ENCODE measurements around the gene FBH1.
"Not testable (repeated sequence)": the region's sequence is repeated elsewhere in the genome, so short reads cannot be mapped to it uniquely, and the experiment has no call there.

FBH1 gene

DNA sequence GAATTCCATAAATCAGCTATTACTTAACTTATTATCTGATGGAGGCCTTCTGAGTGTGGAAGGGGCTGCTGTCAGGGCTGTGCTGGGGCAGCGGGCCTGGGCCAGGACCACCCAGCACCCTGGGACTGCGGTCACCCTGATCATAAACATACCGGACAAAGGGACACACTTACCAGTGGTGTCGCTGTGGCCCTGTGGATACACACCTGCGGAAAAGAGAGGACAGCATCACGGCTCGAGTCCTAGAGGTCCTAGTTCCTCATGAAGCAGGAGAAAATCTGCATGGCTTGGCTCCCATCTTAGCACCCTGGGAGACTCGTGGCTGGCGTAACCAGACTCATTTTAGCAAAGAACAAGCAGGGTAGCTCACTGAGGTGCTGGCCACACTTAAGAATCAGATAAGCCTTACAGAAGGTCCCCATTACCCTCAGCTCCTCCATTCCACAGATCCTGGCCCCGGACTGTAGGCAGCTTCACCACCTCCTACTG is 69.6 kb downstream of the FBH1 start:
- H3K27ac ChIP-seq (ENCODE audit: low read depth, low read length, poor library complexity, severe bottlenecking), result no peak overlapping the region

DNA sequence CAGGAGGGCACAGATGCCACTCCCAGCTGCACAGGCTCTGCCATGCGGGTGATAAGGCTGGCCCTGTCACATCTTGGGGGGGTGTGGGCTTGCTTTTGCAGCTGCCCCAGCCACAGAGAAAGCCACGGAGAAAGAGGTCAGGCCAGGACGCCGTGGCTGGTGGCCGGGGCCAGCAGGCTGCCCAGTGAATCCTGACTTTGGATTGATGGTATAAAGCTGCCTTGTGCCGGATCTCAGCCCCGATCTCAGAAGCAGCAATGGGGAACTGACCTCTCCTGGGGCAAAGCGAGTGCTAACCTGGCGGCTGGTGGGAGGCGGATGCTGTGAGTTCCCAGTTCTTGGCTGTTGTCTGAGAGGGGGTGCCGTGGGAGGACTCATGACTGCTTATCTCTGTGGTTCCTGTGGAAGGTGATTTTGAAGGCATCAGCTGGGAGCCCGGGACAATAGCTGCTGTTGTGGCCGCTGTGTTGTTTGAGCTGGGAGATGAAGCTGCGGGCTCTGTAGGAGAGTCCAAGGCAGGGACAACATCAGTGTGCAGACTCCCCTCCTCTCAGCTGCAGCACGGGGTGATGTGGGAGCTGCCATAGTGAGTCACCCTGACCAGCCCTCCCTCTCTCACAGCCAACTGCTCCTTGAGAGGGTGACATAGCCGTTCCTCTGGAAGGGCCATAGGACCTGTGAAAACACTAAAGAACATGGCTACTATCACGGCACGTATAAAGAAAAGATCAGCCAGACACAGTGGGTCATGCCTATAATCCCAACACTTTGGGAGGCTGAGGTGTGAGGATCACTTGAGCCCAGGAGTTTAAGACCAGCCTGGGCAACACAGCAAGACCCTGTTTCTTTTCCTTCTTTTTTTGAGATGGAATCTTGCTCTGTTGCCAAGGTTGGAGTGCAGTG is 70.3 kb downstream of the FBH1 start:
- TF ChIP-seq, protein P1, sequence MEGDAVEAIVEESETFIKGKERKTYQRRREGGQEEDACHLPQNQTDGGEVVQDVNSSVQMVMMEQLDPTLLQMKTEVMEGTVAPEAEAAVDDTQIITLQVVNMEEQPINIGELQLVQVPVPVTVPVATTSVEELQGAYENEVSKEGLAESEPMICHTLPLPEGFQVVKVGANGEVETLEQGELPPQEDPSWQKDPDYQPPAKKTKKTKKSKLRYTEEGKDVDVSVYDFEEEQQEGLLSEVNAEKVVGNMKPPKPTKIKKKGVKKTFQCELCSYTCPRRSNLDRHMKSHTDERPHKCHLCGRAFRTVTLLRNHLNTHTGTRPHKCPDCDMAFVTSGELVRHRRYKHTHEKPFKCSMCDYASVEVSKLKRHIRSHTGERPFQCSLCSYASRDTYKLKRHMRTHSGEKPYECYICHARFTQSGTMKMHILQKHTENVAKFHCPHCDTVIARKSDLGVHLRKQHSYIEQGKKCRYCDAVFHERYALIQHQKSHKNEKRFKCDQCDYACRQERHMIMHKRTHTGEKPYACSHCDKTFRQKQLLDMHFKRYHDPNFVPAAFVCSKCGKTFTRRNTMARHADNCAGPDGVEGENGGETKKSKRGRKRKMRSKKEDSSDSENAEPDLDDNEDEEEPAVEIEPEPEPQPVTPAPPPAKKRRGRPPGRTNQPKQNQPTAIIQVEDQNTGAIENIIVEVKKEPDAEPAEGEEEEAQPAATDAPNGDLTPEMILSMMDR (IDR thresholded peaks at IDR 0.05; ENCODE audit: low read length), result no peak
- no peak for TF ChIP-seq EZH2 (IDR thresholded peaks at IDR 0.05; ENCODE audit: borderline replicate concordance, low read length)

More for the DNA sequence above, 69.6 kb downstream of the FBH1 start:
- Histone ChIP-seq H3K4me3 (ENCODE audit: low read depth, low read length, poor library complexity, severe bottlenecking) (no peak overlapping the region), H3K9me2 (ENCODE audit: low read depth, low read length) (no peaks in the 10 kb centered on the region), H3K4me2 (ENCODE audit: low read length) (no peak overlapping the region), H3K27me3 (ENCODE audit: insufficient read depth, low read length) (peaks cover 6% of the 10 kb centered on the region; the same call in 1 of the 2 replicates), H3F3A (ENCODE audit: insufficient read depth, low read length) (no peaks in the 10 kb centered on the region; the same call in 1 of the 2 replicates), H3K36me3 (ENCODE audit: insufficient read depth, low read length) (no peaks in the 10 kb centered on the region; the same call in 1 of the 2 replicates), H3K79me2 (ENCODE audit: insufficient read depth, low read length) (no peaks in the 10 kb centered on the region), H3K9me3 (ENCODE audit: low read length) (no peaks in the 10 kb centered on the region), H2AFZ (ENCODE audit: low read length) (no peak overlapping the region), H4K20me1 (ENCODE audit: insufficient read depth, low read length) (no peaks in the 10 kb centered on the region), H3K9ac (ENCODE audit: low read length) (no peak overlapping the region), H3K4me1 (ENCODE audit: insufficient read depth, low read length, severe bottlenecking) (no peaks in the 10 kb centered on the region)
- TF ChIP-seq EZH2 (IDR thresholded peaks at IDR 0.05; ENCODE audit: borderline replicate concordance, low read length), result no peak
- TF ChIP-seq, protein P1 (IDR thresholded peaks at IDR 0.05; ENCODE audit: low read length), result no peak

DNA sequence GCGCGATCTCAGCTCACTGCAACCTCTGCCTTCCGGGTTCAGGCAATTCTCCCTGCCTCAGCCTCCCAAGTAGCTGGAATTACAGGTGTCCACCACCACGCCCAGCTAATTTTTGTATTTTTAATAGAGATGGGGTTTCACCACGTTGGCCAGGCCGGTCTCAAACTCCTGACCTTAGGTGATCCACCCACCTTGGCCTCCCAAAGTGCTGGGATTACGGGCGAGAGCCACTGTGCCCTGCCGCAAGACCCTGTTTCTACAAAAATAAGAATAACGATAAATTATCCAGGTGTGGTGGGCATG is 70.9 kb downstream of the FBH1 start:
- not testable (repeated sequence) for H4K20me1 ChIP-seq (ENCODE audit: insufficient read depth, low read length); H3K9me2 ChIP-seq (ENCODE audit: low read depth, low read length); H3K79me2 ChIP-seq (ENCODE audit: insufficient read depth, low read length); H2AFZ ChIP-seq (ENCODE audit: low read length); H3K4me2 ChIP-seq (ENCODE audit: low read length); H3F3A ChIP-seq (ENCODE audit: insufficient read depth, low read length); H3K4me1 ChIP-seq (ENCODE audit: insufficient read depth, low read length, severe bottlenecking); H3K27ac ChIP-seq (ENCODE audit: low read depth, low read length, poor library complexity, severe bottlenecking); H3K36me3 ChIP-seq (ENCODE audit: insufficient read depth, low read length); H3K4me3 ChIP-seq (ENCODE audit: low read depth, low read length, poor library complexity, severe bottlenecking); H3K27me3 ChIP-seq (ENCODE audit: insufficient read depth, low read length); H3K9ac ChIP-seq (ENCODE audit: low read length); H3K9me3 ChIP-seq (ENCODE audit: low read length)

More for the DNA sequence above, 70.3 kb downstream of the FBH1 start:
- no peak overlapping the region for H3K4me3 ChIP-seq (ENCODE audit: low read depth, low read length, poor library complexity, severe bottlenecking)
- H4K20me1 ChIP-seq (ENCODE audit: insufficient read depth, low read length), result no peaks in the 10 kb centered on the region
- peaks cover 6% of the 10 kb centered on the region; the same call in 1 of the 2 replicates for H3K27me3 ChIP-seq (ENCODE audit: insufficient read depth, low read length)
- H3K9me2 ChIP-seq (ENCODE audit: low read depth, low read length), result no peaks in the 10 kb centered on the region
- no peak overlapping the region for H3K9ac ChIP-seq (ENCODE audit: low read length)
- no peaks in the 10 kb centered on the region for H3K4me1 ChIP-seq (ENCODE audit: insufficient read depth, low read length, severe bottlenecking)
- no peak overlapping the region for H2AFZ ChIP-seq (ENCODE audit: low read length)
- no peak overlapping the region for H3K27ac ChIP-seq (ENCODE audit: low read depth, low read length, poor library complexity, severe bottlenecking)
- H3K36me3 ChIP-seq (ENCODE audit: insufficient read depth, low read length), result no peaks in the 10 kb centered on the region; the same call in 1 of the 2 replicates
- H3F3A ChIP-seq (ENCODE audit: insufficient read depth, low read length), result no peaks in the 10 kb centered on the region
- no peaks in the 10 kb centered on the region for H3K79me2 ChIP-seq (ENCODE audit: insufficient read depth, low read length)
- H3K9me3 ChIP-seq (ENCODE audit: low read length), result no peaks in the 10 kb centered on the region
- no peak overlapping the region for H3K4me2 ChIP-seq (ENCODE audit: low read length)

Measured in OCI-LY1 (cell line).